SK-N-SH treated with all-trans-retinoic acid at 6 μM for 48 hours (cell line): ENCODE results near the gene ZCCHC2.

Experiments
- CSDC2 ChIP-seq: fragments of 250-450 bp; sonication (Bioruptor Pico); IDR thresholded peaks from 2 replicates; pipeline ENCODE4 v1.5.0; 2020; ENCODE audit warnings: mild to moderate bottlenecking, moderate library complexity
- GLIS3 ChIP-seq: fragments of 250-450 bp; sonication (Bioruptor Pico); IDR thresholded peaks from 2 replicates; pipeline ENCODE4 v1.5.0; 2020; ENCODE audit warnings: mild to moderate bottlenecking, moderate library complexity
- OSR1 ChIP-seq: fragments of 250-450 bp; sonication (Bioruptor Pico); IDR thresholded peaks from 2 replicates; pipeline ENCODE4 v1.8.0; 2022; ENCODE audit warnings: moderate library complexity, mild to moderate bottlenecking, inconsistent platforms
- PATZ1 ChIP-seq: fragments of 250-450 bp; sonication (Bioruptor Pico); IDR thresholded peaks from 2 replicates; pipeline ENCODE4 v1.8.0; 2020; ENCODE audit warnings: mild to moderate bottlenecking, moderate library complexity, borderline replicate concordance
- POU6F1 ChIP-seq: fragments of 250-450 bp; sonication (Bioruptor Pico); IDR thresholded peaks from 2 replicates; pipeline ENCODE4 v1.8.0; 2021; ENCODE audit warnings: low read depth, mild to moderate bottlenecking, moderate library complexity, borderline replicate concordance
- PPARA ChIP-seq: fragments of 250-450 bp; sonication (Bioruptor Pico); IDR thresholded peaks from 2 replicates; pipeline ENCODE4 v1.5.0; 2020; ENCODE audit warnings: mild to moderate bottlenecking, borderline replicate concordance
- RARB ChIP-seq: fragments of 250-450 bp; sonication (Bioruptor Pico); IDR thresholded peaks from 2 replicates; pipeline ENCODE4 v1.8.0; 2021; ENCODE audit warnings: mild to moderate bottlenecking, moderate library complexity
- TCF4 ChIP-seq: fragments of 250-450 bp; sonication (Bioruptor Pico); IDR thresholded peaks from 2 replicates; pipeline ENCODE4 v1.8.0; 2021; ENCODE audit warnings: mild to moderate bottlenecking, moderate library complexity, borderline replicate concordance
- TOX ChIP-seq: fragments of 250-450 bp; sonication (Bioruptor Pico); IDR thresholded peaks from 2 replicates; pipeline ENCODE4 v1.8.0; 2021; ENCODE audit warnings: mild to moderate bottlenecking, moderate library complexity, borderline replicate concordance
- TSHZ2 ChIP-seq: fragments of 250-450 bp; sonication (Bioruptor Pico); IDR thresholded peaks from 2 replicates; pipeline ENCODE4 v1.5.0; 2020; ENCODE audit warnings: mild to moderate bottlenecking, moderate library complexity
- ZFP3 ChIP-seq: fragments of 250-450 bp; sonication (Bioruptor Pico); IDR thresholded peaks from 2 replicates; pipeline ENCODE4 v1.5.0; 2020; ENCODE audit warnings: mild to moderate bottlenecking, moderate library complexity
- ZFP30 ChIP-seq: fragments of 450-650 bp; formaldehyde crosslinking; IDR thresholded peaks from 2 replicates; pipeline ENCODE4 v1.5.0; 2022; ENCODE audit warnings: mild to moderate bottlenecking, moderate library complexity
- ZNF8 ChIP-seq: fragments of 450-650 bp; formaldehyde crosslinking; IDR thresholded peaks from 2 replicates; pipeline ENCODE4 v1.5.0; 2020; ENCODE audit warnings: mild to moderate bottlenecking, moderate library complexity

GRCh38 chr18:62499263-62499650 is 23.6 kb upstream of the ZCCHC2 start:
- TF ChIP-seq CSDC2 (CRISPR knock-in tag) (no peak), RARB (no peak), PATZ1 (no peak), ZFP3 (no peak), ZFP30 (CRISPR knock-in tag) (no peak), POU6F1 (no peak), TSHZ2 (CRISPR knock-in tag) (no peak), OSR1 (CRISPR knock-in tag) (no peak), PPARA (CRISPR knock-in tag) (no peak), TCF4 (CRISPR knock-in tag) (no peak), GLIS3 (CRISPR knock-in tag) (no peak), ZNF8 (no peak), TOX (CRISPR knock-in tag) (no peak)
